ENCODE measurements around the gene WRAP53.

The WRAP53 gene

GRCh38 chr17:7667656-7668406, 20.4 kb upstream of the WRAP53 start:
- no peak overlapping the region for H3K4me3 ChIP-seq (ENCODE audit: low read depth, low read length)
- no peak for DNase-seq (ENCODE audit: low read depth)
- TF ChIP-seq, protein P1, sequence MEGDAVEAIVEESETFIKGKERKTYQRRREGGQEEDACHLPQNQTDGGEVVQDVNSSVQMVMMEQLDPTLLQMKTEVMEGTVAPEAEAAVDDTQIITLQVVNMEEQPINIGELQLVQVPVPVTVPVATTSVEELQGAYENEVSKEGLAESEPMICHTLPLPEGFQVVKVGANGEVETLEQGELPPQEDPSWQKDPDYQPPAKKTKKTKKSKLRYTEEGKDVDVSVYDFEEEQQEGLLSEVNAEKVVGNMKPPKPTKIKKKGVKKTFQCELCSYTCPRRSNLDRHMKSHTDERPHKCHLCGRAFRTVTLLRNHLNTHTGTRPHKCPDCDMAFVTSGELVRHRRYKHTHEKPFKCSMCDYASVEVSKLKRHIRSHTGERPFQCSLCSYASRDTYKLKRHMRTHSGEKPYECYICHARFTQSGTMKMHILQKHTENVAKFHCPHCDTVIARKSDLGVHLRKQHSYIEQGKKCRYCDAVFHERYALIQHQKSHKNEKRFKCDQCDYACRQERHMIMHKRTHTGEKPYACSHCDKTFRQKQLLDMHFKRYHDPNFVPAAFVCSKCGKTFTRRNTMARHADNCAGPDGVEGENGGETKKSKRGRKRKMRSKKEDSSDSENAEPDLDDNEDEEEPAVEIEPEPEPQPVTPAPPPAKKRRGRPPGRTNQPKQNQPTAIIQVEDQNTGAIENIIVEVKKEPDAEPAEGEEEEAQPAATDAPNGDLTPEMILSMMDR (IDR thresholded peaks at IDR 0.05; ENCODE audit: low read depth, low read length, missing control alignments): no peak

DNA sequence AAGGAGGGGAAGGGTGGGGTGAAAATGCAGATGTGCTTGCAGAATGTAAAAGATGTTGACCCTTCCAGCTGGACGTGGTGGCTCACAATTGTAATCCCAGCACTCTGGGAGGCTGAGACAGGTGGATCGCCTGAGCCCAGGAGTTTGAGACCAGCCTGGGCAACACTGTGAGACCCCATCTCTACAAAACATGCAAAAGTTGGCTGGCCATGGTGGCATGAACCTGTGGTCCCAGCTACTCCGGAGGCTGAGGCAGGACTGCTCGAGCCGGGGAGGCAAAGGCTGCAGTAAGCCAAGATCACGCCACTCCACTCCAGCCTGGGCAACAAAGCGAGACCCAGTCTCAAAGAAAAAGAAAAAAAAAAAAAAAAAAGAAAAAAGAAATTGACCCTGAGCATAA, 19.8 kb upstream of the WRAP53 start:
- DNase-seq (ENCODE audit: low read depth): no peak
- H3K4me3 ChIP-seq (ENCODE audit: low read depth, low read length): no peak overlapping the region
- TF ChIP-seq, protein P1 (IDR thresholded peaks at IDR 0.05; ENCODE audit: low read depth, low read length, missing control alignments): no peak

DNA sequence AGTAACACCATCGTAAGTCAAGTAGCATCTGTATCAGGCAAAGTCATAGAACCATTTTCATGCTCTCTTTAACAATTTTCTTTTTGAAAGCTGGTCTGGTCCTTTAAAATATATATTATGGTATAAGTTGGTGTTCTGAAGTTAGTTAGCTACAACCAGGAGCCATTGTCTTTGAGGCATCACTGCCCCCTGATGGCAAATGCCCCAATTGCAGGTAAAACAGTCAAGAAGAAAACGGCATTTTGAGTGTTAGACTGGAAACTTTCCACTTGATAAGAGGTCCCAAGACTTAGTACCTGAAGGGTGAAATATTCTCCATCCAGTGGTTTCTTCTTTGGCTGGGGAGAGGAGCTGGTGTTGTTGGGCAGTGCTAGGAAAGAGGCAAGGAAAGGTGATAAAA, 15.0 kb upstream of the WRAP53 start:
- no peak overlapping the region for H3K4me3 ChIP-seq (ENCODE audit: low read depth, low read length)
- TF ChIP-seq, protein P1 (IDR thresholded peaks at IDR 0.05; ENCODE audit: low read depth, low read length, missing control alignments): peak; percentile 53
- no peak for DNase-seq (ENCODE audit: low read depth)

DNA sequence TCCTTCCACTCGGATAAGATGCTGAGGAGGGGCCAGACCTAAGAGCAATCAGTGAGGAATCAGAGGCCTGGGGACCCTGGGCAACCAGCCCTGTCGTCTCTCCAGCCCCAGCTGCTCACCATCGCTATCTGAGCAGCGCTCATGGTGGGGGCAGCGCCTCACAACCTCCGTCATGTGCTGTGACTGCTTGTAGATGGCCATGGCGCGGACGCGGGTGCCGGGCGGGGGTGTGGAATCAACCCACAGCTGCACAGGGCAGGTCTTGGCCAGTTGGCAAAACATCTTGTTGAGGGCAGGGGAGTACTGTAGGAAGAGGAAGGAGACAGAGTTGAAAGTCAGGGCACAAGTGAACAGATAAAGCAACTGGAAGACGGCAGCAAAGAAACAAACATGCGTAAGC, 13.3 kb upstream of the WRAP53 start:
- no peak for DNase-seq (ENCODE audit: low read depth)
- no peak overlapping the region for H3K4me3 ChIP-seq (ENCODE audit: low read depth, low read length)
- TF ChIP-seq, protein P1 (IDR thresholded peaks at IDR 0.05; ENCODE audit: low read depth, low read length, missing control alignments): no peak

GRCh38 chr17:7676533-7676932, 11.7 kb upstream of the WRAP53 start:
- no peak for DNase-seq (ENCODE audit: low read depth)
- no peak overlapping the region for H3K4me3 ChIP-seq (ENCODE audit: low read depth, low read length)
- TF ChIP-seq, protein P1 (IDR thresholded peaks at IDR 0.05; ENCODE audit: low read depth, low read length, missing control alignments): no peak

DNA sequence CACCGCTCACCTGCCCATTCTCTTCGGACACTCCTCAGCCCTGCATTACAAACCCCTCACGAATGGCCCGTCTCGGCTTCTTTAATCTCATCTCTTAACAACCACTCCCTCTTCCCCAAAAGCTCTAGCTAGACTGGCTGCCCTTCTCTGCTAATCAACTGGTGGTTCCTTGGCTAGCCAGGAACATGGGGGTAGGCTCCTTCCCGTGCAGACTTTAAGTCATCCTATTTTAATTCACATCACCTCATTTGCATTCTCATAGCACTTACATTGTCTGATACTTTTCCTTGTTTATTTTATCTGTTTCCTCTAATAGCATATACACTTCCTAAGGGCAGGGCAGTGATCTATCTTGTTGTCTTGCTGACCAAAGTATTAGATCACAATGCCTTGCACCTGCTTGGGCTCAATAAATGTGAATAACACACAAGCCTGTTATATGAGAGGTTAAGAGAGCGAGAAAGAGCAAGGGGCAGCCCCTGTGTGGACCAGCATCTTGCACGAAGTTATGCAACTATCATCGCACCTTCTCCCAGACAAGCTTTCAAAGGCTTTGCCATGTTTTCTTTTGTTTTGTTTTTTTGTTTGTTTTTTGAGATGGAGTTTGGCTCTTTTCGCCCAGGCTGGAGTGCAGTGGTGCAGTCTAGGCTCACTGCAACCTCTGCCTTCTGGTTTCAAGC, 10.7 kb upstream of the WRAP53 start:
- TF ChIP-seq, protein P1 (IDR thresholded peaks at IDR 0.05; ENCODE audit: low read depth, low read length, missing control alignments): no peak
- H3K4me3 ChIP-seq (ENCODE audit: low read depth, low read length): no peak overlapping the region
- DNase-seq (ENCODE audit: low read depth): no peak
